Subcutaneous adipose tissue (tissue), 4 donors: ENCODE measurements around the gene MN1. TPM values are rescaled to one million over a fixed set of nuclear protein-coding genes. Genes with fewer than 3 reads are reported as not detected.

ENCODE experiments used
- CTCF ChIP-seq: fragments of 450-650 bp; IDR thresholded peaks from one replicate; pipeline ENCODE4 v1.5.1; 2016; ENCODE audit warnings: low read depth, mild to moderate bottlenecking, control low read depth, antibody characterized with exemption, moderate library complexity
- total RNA-seq, 4 donors: library from RNA; depleted of rRNA; stranded (reverse); fragments of >200 nt; gene quantifications; one replicate each; pipeline ENCODE4 v1.1.0, GENCODE V29; 2016

The MN1 gene
- total RNA-seq, 4 donors from 2014 or later: 0.68 to 3.0 (median 1.6) TPM

GRCh38 chr22:27727673-27728451 lies 73.7 kb downstream of the MN1 start:
- TF ChIP-seq CTCF: no peak

GRCh38 chr22:27726686-27727449 lies 74.7 kb downstream of the MN1 start:
- no peak for TF ChIP-seq CTCF

- TF ChIP-seq CTCF: no peak
Measured at GRCh38 chr22:27726331-27726685, 75.2 kb downstream of the MN1 start.

GRCh38 chr22:27725661-27726060 lies 75.9 kb downstream of the MN1 start:
- TF ChIP-seq CTCF: no peak

GRCh38 chr22:27724709-27725108 lies 76.8 kb downstream of the MN1 start:
- no peak for TF ChIP-seq CTCF

GRCh38 chr22:27724157-27724556 lies 77.4 kb downstream of the MN1 start:
- TF ChIP-seq CTCF: no peak

- TF ChIP-seq CTCF: no peak
Measured at GRCh38 chr22:27723708-27724107, 77.8 kb downstream of the MN1 start.
